HL-60 (cell line): ENCODE data around the gene TMEM179.

Experiments
- DNase-seq, 2 experiments: peaks; one replicate each; pipeline ENCODE4 v3.0.0-alpha.2; 2010 to 2020; ENCODE audit warnings: low read depth in 1 of 2, low spot score in 1 of 2
- H3K27ac ChIP-seq: fragments of 250-450 bp; sonication (Bioruptor Pico); replicated peaks from 2 replicates; pipeline ENCODE4 v1.5.1; 2020; ENCODE audit warnings: mild to moderate bottlenecking, moderate library complexity
- H3K27me3 ChIP-seq: fragments of 250-450 bp; sonication (Bioruptor Pico); 2 replicates; pipeline ENCODE4 v1.5.1; 2021; ENCODE audit warnings: mild to moderate bottlenecking, moderate library complexity; ENCODE audit not compliant: insufficient read depth, poor library complexity, severe bottlenecking
- H3K4me3 ChIP-seq: replicated peaks from 2 replicates; pipeline ENCODE4 v1.5.1; 2011; ENCODE audit warnings: mild to moderate bottlenecking, control low read depth, low read length; ENCODE audit not compliant: insufficient read depth
- CTCF ChIP-seq: IDR thresholded peaks from one replicate; pipeline ENCODE4 v1.5.1; 2011; ENCODE audit warnings: low read length, control low read depth, inconsistent platforms; ENCODE audit not compliant: insufficient read depth
- GABPA ChIP-seq: IDR thresholded peaks from 2 replicates; pipeline ENCODE4 v1.6.1; 2012; ENCODE audit warnings: low read depth
- POLR2AphosphoS5 ChIP-seq: IDR thresholded peaks from 2 replicates; pipeline ENCODE4 v1.6.1; 2012; ENCODE audit warnings: low read depth
- REST ChIP-seq: IDR thresholded peaks from 2 replicates; pipeline ENCODE4 v1.6.1; 2012; ENCODE audit warnings: low read depth; ENCODE audit not compliant: insufficient replicate concordance
- SPI1 ChIP-seq: IDR thresholded peaks from 2 replicates; pipeline ENCODE4 v1.6.1; 2012; ENCODE audit warnings: low read depth, mild to moderate bottlenecking, borderline replicate concordance

TMEM179 gene

GRCh38 chr14:104572024-104572626 is 32.4 kb downstream of the TMEM179 start:
- Histone ChIP-seq H3K27ac (no peak overlapping the region), H3K4me3 (no peak overlapping the region), H3K27me3 (peaks cover 2% of the 10 kb centered on the region)
- TF ChIP-seq GABPA: no peak
- no peak for TF ChIP-seq POLR2AphosphoS5
- no peak for TF ChIP-seq SPI1
- TF ChIP-seq REST: no peak
- no peak for TF ChIP-seq CTCF
- no peak for DNase-seq

GRCh38 chr14:104571246-104571645 is 33.3 kb downstream of the TMEM179 start:
- DNase-seq: no peak
- H3K27me3 ChIP-seq: peaks cover 6% of the 10 kb centered on the region
- H3K4me3 ChIP-seq: no peak overlapping the region

More at GRCh38 chr14:104571246-104571645, 33.3 kb downstream of the TMEM179 start:
- TF ChIP-seq CTCF: no peak
- TF ChIP-seq GABPA: no peak
- TF ChIP-seq POLR2AphosphoS5: no peak
- no peak for TF ChIP-seq SPI1
- no peak for TF ChIP-seq REST
- no peak overlapping the region for H3K27ac ChIP-seq
